Activated T-cell treated with anti-CD3 and anti-CD28 coated beads, Interleukin-2, amount 50 U/mL, for 4 hours (primary cell): ENCODE results near the gene ARHGAP32. TPM values are rescaled to one million over a fixed set of nuclear protein-coding genes. Genes with fewer than 3 reads are reported as not detected.

ENCODE experiments used
- ATAC-seq, 2 donors: fragments of 200-7000 bp; cut with Tn5 transposase; one replicate each; pipeline ENCODE4 v1.10.0; 2021
- DNase-seq: peaks from one replicate; pipeline ENCODE4 v3.0.0-alpha.2; 2020
- H3K27me3 Mint-ChIP-seq: one replicate; pipeline ENCODE4 v1.8.0; 2021; ENCODE audit warnings: low read depth, mixed read lengths
- H3K36me3 Mint-ChIP-seq: one replicate; pipeline ENCODE4 v1.8.0; 2022; ENCODE audit warnings: mixed read lengths; ENCODE audit not compliant: insufficient read depth
- H3K4me1 Mint-ChIP-seq: one replicate; pipeline ENCODE4 v1.8.0; 2021; ENCODE audit warnings: low read depth, mixed read lengths
- H3K4me3 Mint-ChIP-seq: one replicate; pipeline ENCODE4 v1.8.0; 2021; ENCODE audit warnings: mild to moderate bottlenecking, moderate library complexity, mixed read lengths
- H3K9me3 Mint-ChIP-seq: one replicate; pipeline ENCODE4 v1.8.0; 2021; ENCODE audit warnings: mixed read lengths
- total RNA-seq, 3 donors: library from RNA; stranded (reverse); gene quantifications; one replicate each; pipeline ENCODE4 v1.2.1, GENCODE V29; 2021

ARHGAP32 gene
- total RNA-seq, 3 donors from 2014 or later, result 2.2 to 4.2 (median 3.2) TPM

DNA sequence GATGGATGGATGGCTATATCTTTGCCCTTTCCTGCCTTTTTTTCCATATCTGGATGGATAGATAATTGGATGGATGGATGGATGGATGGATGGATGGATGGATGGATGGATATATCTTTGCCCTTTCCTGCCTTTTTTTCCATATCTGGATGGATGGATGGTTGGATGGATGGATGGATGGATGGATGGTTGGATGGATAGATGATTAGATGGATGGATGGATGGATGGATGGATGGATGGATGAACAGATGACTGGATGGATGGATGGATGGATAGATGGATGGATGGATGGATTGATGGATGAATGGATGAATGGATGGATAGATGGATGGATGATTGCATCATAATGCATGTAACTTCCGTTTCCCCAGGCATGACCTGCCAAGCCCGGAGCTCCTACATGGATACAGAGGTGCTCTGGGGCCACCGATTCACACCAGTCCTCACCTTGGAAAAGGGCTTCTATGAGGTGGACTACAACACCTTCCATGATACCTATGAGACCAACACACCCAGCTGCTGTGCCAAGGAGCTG lies 276.0 kb downstream of the ARHGAP32 start:
- no peaks in the 10 kb centered on the region for H3K9me3 Mint-ChIP-seq
- peaks cover 3% of the 10 kb centered on the region for H3K36me3 Mint-ChIP-seq
- no peak for ATAC-seq
- H3K4me1 Mint-ChIP-seq, result peaks cover 2% of the 10 kb centered on the region
- DNase-seq, result no peak
- peaks cover 31% of the 10 kb centered on the region for H3K27me3 Mint-ChIP-seq
- H3K4me3 Mint-ChIP-seq, result no peak overlapping the region

GRCh38 chr11:128915149-128915521 lies 277.0 kb downstream of the ARHGAP32 start:
- Mint-ChIP-seq H3K4me3 (no peak overlapping the region), H3K9me3 (no peaks in the 10 kb centered on the region), H3K36me3 (peaks cover 3% of the 10 kb centered on the region), H3K4me1 (peaks cover 2% of the 10 kb centered on the region), H3K27me3 (peaks cover 38% of the 10 kb centered on the region)
- ATAC-seq (no peak), DNase-seq (no peak)

Other genes starting within 250 kb of the ARHGAP32 start
- gene TP53AIP1, start 249.5 kb downstream of the ARHGAP32 start, total RNA-seq, result not detected
- gene BARX2, start 183.5 kb upstream of the ARHGAP32 start, total RNA-seq, result under 1 TPM; 0.11 to 0.87 (median 0.28) TPM